Right lobe of liver (tissue), 4 donors: ENCODE results near the gene LIPG.
A peak's percentile ranks its signal among the peaks of the same experiment; 100 is the strongest.

Experiments used
- POLR2A ChIP-seq: fragments of 450-650 bp; IDR thresholded peaks from one replicate; pipeline ENCODE4 v1.6.1; 2017; ENCODE audit warnings: antibody characterized with exemption, mild to moderate bottlenecking
- TF ChIP-seq, protein P1 (sequence below), 4 donors: fragments of 200-600 bp in 3 of 4; fragments of 450-650 bp in 1 of 4; IDR thresholded peaks; one replicate each; pipeline versions ENCODE4 v1.5.1 to v1.8.0; 2016 to 2022; ENCODE audit warnings: antibody characterized with exemption in 4 of 4, mild to moderate bottlenecking in 2 of 4
- donor health status: DM: no; HTN: no; CAD: no.
- donor health status: DM: no; HTN: no; CAD: no.
- donor health status: DM: no; HTN: yes; CAD: no.

DNA sequence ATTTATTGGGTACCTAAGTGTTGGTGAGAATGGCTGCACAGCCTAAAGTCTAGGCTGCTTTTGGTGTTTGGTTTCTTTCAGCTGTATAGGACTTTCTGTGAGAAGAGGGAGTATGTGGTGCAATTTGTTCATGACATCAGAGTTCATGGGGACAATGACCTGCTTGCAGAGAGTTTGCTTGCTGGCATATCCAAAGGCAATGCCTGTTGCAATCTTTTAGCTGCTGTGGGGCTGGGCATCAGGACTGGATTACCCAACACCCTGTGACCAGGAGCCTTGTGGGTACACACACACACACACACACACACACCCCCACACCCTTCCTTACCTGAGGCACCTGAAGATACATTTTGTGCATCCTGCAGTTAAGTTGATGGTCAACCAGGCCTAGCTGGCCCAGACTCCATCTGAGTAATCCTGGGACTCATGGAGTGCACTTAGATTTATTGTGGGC lies 68.4 kb downstream of the LIPG start:
- peak; percentile 14 for TF ChIP-seq POLR2A
- TF ChIP-seq, protein P1, sequence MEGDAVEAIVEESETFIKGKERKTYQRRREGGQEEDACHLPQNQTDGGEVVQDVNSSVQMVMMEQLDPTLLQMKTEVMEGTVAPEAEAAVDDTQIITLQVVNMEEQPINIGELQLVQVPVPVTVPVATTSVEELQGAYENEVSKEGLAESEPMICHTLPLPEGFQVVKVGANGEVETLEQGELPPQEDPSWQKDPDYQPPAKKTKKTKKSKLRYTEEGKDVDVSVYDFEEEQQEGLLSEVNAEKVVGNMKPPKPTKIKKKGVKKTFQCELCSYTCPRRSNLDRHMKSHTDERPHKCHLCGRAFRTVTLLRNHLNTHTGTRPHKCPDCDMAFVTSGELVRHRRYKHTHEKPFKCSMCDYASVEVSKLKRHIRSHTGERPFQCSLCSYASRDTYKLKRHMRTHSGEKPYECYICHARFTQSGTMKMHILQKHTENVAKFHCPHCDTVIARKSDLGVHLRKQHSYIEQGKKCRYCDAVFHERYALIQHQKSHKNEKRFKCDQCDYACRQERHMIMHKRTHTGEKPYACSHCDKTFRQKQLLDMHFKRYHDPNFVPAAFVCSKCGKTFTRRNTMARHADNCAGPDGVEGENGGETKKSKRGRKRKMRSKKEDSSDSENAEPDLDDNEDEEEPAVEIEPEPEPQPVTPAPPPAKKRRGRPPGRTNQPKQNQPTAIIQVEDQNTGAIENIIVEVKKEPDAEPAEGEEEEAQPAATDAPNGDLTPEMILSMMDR (IDR thresholded peaks at IDR 0.05) = no peak
